ENCODE measurements around the gene GFOD2.

The GFOD2 gene

GRCh38 chr16:67648764-67649407 is 70.2 kb downstream of the GFOD2 start:
- TF ChIP-seq POLR2A (IDR thresholded peaks at IDR 0.05; ENCODE audit: extremely low read depth, insufficient read length) (no peak), CTCF (IDR thresholded peaks at IDR 0.05; ENCODE audit: low read depth, low read length) (no peak), MAX (IDR thresholded peaks at IDR 0.05; ENCODE audit: low read depth, low read length) (no peak), MYC (IDR thresholded peaks at IDR 0.05; ENCODE audit: low read depth, low read length) (no peak)
- DNase-seq (ENCODE audit: low read depth): no peak
- H3K4me3 ChIP-seq (ENCODE audit: low read depth, low read length): no peak overlapping the region

DNA sequence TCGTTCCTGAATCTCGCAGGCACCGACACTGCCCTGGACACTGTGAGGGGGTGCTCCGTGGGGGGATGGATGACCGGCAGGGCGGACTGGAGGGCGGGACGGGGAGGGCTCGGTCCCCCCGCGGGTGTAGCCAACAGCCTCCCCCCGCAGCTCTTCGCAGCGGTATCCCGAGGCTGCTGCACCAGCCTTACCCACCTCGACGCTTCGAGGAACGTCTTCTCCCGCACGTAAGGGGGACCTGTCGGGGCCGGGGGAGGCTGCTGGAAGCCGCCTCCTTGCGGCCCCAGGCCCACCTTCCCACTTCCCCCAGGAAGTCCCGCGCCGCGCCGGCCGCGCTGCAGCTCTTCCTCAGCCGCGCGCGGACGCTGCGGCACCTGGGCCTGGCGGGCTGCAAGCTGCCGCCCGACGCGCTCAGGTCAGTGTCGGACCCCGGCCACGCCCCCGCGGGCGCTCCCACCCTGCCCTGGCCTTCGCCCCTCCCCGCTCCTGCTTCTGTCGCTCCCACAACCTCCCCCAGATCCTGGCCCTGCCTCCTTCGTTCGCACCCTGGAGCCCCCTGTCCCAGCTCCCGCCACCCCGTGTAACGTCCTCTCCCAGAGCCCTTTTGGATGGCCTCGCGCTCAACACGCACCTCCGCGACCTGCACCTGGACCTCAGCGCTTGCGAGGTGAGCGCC is 70.9 kb downstream of the GFOD2 start:
- TF ChIP-seq CTCF (IDR thresholded peaks at IDR 0.05; ENCODE audit: low read depth, low read length) (no peak), MAX (IDR thresholded peaks at IDR 0.05; ENCODE audit: low read depth, low read length) (no peak), MYC (IDR thresholded peaks at IDR 0.05; ENCODE audit: low read depth, low read length) (no peak), POLR2A (IDR thresholded peaks at IDR 0.05; ENCODE audit: extremely low read depth, insufficient read length) (no peak)
- no peak for DNase-seq (ENCODE audit: low read depth)
- no peak overlapping the region for H3K4me3 ChIP-seq (ENCODE audit: low read depth, low read length)

DNA sequence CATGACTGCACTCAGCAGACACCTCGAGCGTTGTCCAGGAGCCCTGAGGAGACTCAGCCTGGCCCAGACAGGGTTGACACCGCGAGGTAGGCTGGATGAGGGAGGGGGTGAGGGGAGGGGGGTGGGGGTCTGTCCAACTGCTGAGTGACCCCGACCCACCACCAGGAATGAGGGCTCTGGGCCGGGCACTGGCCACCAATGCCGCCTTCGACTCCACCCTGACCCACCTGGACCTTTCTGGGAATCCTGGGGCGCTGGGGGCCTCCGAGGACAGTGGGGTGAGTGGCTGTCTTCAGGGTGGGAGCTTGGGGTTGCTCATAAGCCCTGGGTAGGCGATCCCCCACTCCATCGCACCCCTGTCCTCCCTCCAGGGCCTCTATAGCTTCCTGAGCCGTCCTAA is 71.4 kb downstream of the GFOD2 start:
- DNase-seq (ENCODE audit: low read depth): no peak
- TF ChIP-seq CTCF (IDR thresholded peaks at IDR 0.05; ENCODE audit: low read depth, low read length): no peak
- no peak for TF ChIP-seq MYC (IDR thresholded peaks at IDR 0.05; ENCODE audit: low read depth, low read length)
- TF ChIP-seq POLR2A (IDR thresholded peaks at IDR 0.05; ENCODE audit: extremely low read depth, insufficient read length): no peak
- TF ChIP-seq MAX (IDR thresholded peaks at IDR 0.05; ENCODE audit: low read depth, low read length): no peak
- no peak overlapping the region for H3K4me3 ChIP-seq (ENCODE audit: low read depth, low read length)

DNA sequence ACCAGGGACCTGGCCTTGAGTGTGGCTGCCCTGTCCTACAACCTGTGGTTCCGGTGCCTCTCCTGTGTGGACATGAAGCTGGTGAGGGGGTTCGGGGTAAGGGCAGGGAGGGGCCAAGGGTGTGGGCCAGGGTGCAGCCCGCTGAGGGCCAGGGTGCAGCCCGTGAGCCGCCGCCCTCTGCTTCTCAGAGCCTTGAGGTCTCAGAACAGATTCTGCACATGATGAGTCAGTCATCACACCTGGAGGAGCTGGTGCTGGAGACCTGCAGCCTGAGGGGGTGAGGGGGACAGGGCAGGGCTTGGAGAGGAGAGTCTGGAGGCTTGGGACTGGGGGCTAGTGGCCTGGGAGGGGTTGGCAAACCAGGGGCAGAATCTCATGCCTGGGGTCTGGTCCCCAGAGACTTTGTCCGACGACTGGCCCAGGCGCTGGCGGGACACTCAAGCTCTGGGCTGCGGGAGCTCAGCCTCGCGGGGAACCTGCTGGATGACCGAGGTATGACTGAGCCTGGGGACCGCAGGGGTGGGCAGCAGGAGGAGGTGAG is 71.9 kb downstream of the GFOD2 start:
- no peak for DNase-seq (ENCODE audit: low read depth)
- TF ChIP-seq POLR2A (IDR thresholded peaks at IDR 0.05; ENCODE audit: extremely low read depth, insufficient read length) (no peak), CTCF (IDR thresholded peaks at IDR 0.05; ENCODE audit: low read depth, low read length) (no peak), MAX (IDR thresholded peaks at IDR 0.05; ENCODE audit: low read depth, low read length) (no peak), MYC (IDR thresholded peaks at IDR 0.05; ENCODE audit: low read depth, low read length) (no peak)
- H3K4me3 ChIP-seq (ENCODE audit: low read depth, low read length): no peak overlapping the region

GRCh38 chr16:67645397-67646121 is 73.6 kb downstream of the GFOD2 start:
- TF ChIP-seq POLR2A (IDR thresholded peaks at IDR 0.05; ENCODE audit: extremely low read depth, insufficient read length) (no peak), MYC (IDR thresholded peaks at IDR 0.05; ENCODE audit: low read depth, low read length) (no peak), CTCF (IDR thresholded peaks at IDR 0.05; ENCODE audit: low read depth, low read length) (no peak), MAX (IDR thresholded peaks at IDR 0.05; ENCODE audit: low read depth, low read length) (no peak)
- no peak for DNase-seq (ENCODE audit: low read depth)
- peak overlapping the region; percentile 36 for H3K4me3 ChIP-seq (ENCODE audit: low read depth, low read length)
